Gastroesophageal sphincter (tissue), 3 donors: ENCODE measurements around the gene DYNLL2.

Experiments
- POLR2A ChIP-seq, 2 donors: fragments of 450-650 bp; IDR thresholded peaks; one replicate each; pipeline ENCODE4 v1.6.1; 2017; ENCODE audit warnings: antibody characterized with exemption in 2 of 2, mild to moderate bottlenecking in 2 of 2, moderate library complexity in 1 of 2
- TF ChIP-seq, protein P1 (sequence below), 4 experiments: fragments of 200-600 bp in 2 of 4; fragments of 450-650 bp in 2 of 4; sonication (generic) in 1 of 4; IDR thresholded peaks; one replicate each; pipeline ENCODE4 v1.5.1; 2017 to 2019; ENCODE audit warnings: antibody characterized with exemption in 4 of 4, mild to moderate bottlenecking in 2 of 4, moderate library complexity in 2 of 4

DNA sequence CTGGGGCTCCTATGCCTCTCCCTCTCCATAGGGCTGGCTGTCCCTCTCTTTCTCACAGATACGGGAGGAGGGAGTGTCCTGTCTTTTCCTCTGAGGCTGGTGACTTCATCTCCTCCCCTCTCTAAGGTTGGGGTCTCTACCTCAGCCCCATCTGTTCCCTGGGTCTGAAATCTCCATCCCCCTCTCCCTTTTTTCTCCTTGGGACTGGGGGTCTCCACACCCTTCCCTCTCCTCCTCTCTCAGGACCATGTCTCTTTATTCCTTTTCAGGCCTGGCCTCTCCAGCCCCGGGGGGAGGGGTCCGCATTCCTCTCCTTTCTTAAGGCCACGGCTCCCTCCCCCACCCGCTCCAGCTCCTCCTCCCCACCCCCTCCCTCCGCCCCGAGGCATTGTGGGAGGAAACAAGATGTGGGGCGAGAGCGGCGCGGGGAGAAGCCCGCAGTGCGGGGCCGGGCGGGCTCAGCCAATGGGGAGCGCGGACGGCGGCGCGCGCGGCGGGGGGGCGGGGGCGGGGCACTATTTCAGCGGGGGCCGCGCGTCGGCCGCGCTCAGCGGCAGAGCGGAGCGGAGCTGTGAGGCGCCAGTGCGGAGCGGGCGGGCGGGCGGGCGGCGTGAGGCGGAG lies at the start of gene DYNLL2:
- TF ChIP-seq, protein P1, sequence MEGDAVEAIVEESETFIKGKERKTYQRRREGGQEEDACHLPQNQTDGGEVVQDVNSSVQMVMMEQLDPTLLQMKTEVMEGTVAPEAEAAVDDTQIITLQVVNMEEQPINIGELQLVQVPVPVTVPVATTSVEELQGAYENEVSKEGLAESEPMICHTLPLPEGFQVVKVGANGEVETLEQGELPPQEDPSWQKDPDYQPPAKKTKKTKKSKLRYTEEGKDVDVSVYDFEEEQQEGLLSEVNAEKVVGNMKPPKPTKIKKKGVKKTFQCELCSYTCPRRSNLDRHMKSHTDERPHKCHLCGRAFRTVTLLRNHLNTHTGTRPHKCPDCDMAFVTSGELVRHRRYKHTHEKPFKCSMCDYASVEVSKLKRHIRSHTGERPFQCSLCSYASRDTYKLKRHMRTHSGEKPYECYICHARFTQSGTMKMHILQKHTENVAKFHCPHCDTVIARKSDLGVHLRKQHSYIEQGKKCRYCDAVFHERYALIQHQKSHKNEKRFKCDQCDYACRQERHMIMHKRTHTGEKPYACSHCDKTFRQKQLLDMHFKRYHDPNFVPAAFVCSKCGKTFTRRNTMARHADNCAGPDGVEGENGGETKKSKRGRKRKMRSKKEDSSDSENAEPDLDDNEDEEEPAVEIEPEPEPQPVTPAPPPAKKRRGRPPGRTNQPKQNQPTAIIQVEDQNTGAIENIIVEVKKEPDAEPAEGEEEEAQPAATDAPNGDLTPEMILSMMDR (IDR thresholded peaks at IDR 0.05) = no peak
- TF ChIP-seq POLR2A (IDR thresholded peaks at IDR 0.05) = no peak
